ENCODE results near the gene BHLHE41.

GRCh38 chr12:26088998-26089397, 35.8 kb downstream of the BHLHE41 start:
- TF ChIP-seq JUND (IDR thresholded peaks at IDR 0.05), result no peak
- no peak for TF ChIP-seq SP1 (IDR thresholded peaks at IDR 0.05)
- TF ChIP-seq CTCF (IDR thresholded peaks at IDR 0.05; ENCODE audit: low read depth, low read length, missing input control), result no peak
- TF ChIP-seq GABPA (IDR thresholded peaks at IDR 0.05 in 1 of 2, conservative IDR thresholded peaks at IDR 0.05 in 1 of 2), result no peak
- TF ChIP-seq REST (IDR thresholded peaks at IDR 0.05), result no peak
- no peak for TF ChIP-seq TAF1 (conservative IDR thresholded peaks at IDR 0.05)
- no peak for TF ChIP-seq ATF3 (IDR thresholded peaks at IDR 0.05)

Data from liver (tissue), 3 donors.